ENCODE measurements around the gene CAPN13.
A peak's percentile ranks its signal among the peaks of the same experiment; 100 is the strongest.

The CAPN13 gene

DNA sequence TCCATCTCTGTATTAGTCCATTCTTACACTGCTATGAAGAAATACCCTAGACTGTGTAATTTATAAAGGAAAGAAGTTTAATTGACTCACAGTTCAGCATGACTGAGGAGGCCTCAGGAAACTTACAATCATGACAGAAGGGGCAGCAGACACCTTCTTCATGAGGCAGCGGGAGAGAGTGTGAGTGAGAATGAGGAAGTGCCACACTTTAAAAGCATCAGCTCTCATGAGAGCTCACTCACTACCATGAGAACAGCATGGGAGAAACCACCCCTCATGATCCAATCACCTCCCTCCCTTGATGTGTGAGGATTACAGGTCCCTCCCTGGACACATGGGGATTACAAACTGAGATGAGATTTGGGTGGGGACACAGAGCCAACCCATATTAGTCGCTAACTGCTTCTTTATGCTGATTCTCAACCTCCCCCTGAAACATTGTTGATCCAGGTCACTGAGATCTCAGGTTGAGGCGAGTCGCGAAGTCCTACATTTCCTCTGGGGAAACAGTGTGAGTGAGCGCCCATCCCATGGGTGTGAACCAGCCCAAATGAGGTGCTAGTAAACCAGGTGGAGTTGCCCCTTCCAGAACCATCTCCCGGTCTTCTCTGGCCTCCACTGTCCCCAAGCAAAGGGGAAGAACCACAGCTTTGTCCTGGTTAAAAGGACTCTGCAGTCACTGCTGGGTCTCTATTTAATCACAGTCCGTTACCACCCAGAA is 123.8 kb downstream of the CAPN13 start:
- no peak for DNase-seq (ENCODE audit: low spot score)

DNA sequence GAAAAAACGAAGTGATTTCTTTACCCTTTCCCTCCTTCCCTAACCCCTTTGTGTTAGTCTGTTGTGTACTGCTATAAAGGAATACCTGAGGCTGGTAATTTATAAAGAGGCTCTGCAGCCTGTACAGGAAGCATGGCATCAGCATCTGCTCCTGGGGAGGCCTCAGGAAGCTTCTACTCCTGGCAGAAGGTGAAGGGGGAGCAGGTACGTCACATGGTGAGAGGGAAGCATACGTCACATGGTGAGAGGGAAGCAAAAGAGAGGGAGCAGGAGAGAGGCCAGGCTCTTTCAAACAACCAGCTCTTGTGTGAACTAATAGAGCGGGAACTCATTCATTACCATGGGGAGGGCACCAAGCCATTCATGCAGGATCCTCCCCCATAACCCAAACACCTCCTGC is 126.2 kb downstream of the CAPN13 start:
- DNase-seq (ENCODE audit: low spot score): no peak

DNA sequence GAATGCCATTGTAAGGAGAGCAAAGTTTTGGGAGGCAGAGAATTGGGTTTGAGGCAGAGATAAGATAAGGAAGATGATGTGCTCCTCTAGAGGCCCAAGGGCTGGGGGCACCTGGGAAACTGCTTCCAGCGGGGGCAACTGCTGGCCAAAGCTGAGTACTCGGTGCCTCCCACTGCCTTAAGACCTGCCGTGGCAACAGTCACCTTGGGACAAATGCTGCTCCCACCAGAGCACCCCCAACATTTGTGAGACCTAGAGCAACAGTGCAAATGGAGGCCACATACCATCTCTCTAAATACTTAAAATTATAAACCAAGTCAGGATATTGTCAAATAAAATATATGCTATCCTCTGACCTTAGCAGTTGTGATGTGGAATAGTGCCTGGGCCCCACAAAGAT is 127.1 kb downstream of the CAPN13 start:
- no peak for DNase-seq (ENCODE audit: low spot score)

DNA sequence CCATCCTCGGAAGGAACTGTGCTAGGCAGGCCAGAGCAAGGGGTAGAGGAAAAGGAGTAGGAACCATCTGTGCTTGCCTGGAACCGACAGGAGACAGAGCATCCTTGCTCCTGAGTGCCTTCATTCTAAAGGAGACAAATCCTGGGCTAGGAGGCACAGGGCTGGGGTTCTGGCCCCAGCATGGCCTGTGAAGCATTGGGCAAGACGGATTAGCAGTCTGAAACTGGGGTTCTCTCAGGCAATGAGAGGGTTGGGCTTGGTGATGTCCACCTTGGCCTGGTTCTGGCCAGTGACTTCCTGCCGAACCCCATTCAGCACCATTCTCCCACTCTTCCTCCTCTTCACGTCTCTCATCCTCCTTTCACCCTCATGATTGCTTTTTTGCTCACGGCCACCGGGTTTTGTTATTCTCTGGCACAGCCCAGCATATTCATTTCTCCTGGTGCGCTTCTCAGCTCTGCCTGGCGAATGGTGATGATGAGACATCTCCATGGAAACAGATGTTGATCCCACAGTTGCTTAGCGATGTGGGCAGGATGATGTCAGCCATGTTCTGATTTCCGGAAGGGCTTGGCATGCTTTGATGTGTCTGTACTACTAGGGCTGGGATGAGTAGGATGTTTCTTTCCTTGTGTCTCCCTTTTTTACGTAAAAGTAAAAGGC is 127.7 kb downstream of the CAPN13 start:
- DNase-seq (ENCODE audit: low spot score): peak; percentile 40

DNA sequence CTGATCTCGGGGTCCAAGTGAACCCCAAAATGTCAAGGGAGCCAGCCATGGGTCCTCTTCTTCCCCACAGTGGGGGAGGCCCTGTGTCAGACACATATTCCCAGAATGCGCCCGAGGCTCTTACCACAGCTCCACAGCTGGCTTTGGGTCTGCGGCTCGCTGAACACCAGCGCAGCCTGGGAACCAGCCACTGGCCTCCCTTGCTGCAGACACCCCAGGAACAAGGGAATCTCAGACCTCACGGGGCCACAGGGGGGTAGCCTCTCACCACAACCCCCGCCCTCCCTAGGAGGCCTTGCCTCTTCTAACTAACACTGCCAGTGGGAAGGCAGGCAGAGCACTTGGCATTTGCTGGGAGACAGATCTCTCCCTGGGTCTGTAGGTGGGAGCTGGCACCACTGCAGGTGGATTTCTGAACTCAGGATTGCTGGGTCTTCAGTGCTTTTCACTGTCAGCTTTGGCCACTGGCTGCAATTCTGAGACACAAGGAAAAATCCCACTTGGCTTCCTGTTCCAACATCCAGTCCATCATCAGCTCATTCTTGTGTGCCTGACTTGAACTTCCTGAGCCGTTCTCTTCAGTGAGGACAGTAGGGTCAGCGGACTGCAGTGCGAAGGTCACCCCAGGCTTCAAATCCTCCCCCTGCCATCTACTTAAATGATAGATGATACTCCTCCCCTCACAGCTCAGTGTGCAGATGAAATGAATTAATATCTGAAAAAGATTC is 128.7 kb downstream of the CAPN13 start:
- DNase-seq (ENCODE audit: low spot score): no peak

DNA sequence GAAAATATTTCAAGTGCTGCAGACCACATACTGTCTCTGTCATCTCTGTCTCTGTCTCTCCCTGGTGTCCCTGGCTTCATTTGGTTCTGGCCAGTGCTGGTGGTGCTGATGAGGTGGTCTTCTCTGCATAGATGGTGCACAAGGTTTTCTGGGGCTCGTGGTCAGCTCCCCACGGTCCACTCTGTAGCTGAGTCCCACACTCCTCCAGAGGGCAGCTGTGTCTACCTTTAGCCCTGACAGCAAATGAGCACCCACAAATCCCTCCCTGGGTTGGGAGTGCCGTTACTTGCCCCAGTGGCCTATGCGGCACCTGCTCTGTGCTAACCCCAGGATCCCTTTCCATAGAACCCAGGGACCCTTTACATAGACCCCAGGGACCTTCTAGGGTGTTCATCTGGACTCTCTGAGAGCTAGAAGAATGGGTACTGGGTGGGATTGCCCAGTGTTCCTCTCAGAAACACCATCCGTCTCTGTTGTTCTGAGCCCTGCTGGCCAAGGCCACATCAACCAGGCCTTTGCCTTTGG is 129.3 kb downstream of the CAPN13 start:
- no peak for DNase-seq (ENCODE audit: low spot score)

DNA sequence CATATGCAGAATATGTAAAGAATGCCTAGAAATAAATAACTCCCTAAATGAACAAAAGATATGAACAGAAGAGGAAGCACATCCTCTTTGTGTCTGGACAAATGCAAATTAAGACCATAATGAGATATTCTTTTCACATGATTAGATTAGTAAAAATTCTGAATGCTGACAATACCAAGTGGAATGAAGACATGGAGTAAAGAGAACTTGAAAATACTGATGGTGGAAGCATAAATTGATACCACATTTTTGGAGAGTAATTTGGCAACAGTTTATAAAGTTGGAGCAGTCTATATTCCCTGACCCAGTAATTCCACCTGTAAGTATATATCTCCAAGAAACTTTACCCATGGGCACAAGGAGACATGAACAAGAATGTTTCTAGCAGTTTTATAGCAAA is 130.0 kb downstream of the CAPN13 start:
- DNase-seq (ENCODE audit: low spot score): no peak

DNA sequence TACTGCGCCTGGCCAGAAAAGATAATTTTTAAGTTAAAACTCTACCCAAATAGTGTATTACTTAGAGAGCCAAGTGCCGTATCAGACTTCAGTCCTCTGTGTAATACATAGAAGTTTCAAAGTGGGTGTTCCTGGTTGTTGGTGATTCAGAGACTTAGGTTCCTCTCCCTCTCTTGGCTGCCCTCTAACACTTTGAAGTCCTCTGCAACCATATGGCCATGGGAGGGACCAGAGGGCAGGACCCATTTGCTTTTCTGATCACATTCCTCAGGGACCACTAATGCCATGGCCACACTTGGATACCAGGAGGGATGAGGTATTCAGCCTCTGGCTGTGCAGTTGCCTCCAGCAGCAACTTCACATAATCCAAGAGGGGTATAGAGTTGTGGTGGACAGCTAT is 131.5 kb downstream of the CAPN13 start:
- no peak for DNase-seq (ENCODE audit: low spot score)

DNA sequence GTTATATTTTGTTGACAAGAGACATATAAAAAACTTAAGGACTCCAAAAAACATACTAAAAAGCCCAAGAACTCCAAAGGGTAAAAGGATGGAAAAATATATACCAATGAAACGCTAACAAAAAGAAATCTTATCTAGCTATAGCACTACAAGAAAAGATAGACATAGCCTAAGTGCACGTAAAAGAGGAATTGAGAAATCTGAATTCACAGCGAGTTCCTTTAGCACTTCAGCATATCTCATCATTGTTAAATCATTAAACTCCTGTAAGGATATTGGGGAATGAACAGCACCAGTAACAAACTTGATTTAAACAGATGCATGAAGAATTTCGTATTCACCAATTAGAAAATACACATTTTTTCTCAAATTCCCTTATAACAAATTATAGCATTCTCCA is 134.1 kb downstream of the CAPN13 start:
- no peak for DNase-seq (ENCODE audit: low spot score)
